ENCODE data around the gene PSD4. TPM values are rescaled to one million over a fixed set of nuclear protein-coding genes. Genes with fewer than 3 reads are reported as not detected.
A peak's percentile ranks its signal among the peaks of the same experiment; 100 is the strongest.

PSD4 gene
- total RNA-seq, 1 experiment from 2014 or later: 12.6 TPM

GRCh38 chr2:113236367-113237159 is 62.8 kb downstream of the PSD4 start (continued):
- no peak for TF ChIP-seq POLR2AphosphoS5 (IDR thresholded peaks at IDR 0.05; ENCODE audit: low read depth, low read length)
- no peak for TF ChIP-seq MAX (IDR thresholded peaks at IDR 0.05)
- no peak for TF ChIP-seq ZNF274 (IDR thresholded peaks at IDR 0.05; ENCODE audit: low read depth, low read length)
- no peak for TF ChIP-seq SRF (IDR thresholded peaks at IDR 0.05; ENCODE audit: low read depth)
- no peak for TF ChIP-seq SIN3A (IDR thresholded peaks at IDR 0.05; ENCODE audit: low read depth)
- no peak for TF ChIP-seq ELF1 (IDR thresholded peaks at IDR 0.05; ENCODE audit: borderline replicate concordance, low read depth)
- no peak for TF ChIP-seq FOSL1 (IDR thresholded peaks at IDR 0.05; ENCODE audit: low read depth)
- TF ChIP-seq ZFX (IDR thresholded peaks at IDR 0.05): no peak
- TF ChIP-seq RAD21 (IDR thresholded peaks at IDR 0.05; ENCODE audit: low read depth): no peak
- no peak for TF ChIP-seq CEBPB (IDR thresholded peaks at IDR 0.05; ENCODE audit: low read depth)
- no peak for TF ChIP-seq CBX3 (IDR thresholded peaks at IDR 0.05; ENCODE audit: low read depth)
- TF ChIP-seq SP1 (IDR thresholded peaks at IDR 0.05; ENCODE audit: low read depth): no peak

GRCh38 chr2:113237604-113238160 is 63.9 kb downstream of the PSD4 start:
- no peak for DNase-seq (ENCODE audit: low read depth, low spot score)

More at GRCh38 chr2:113237604-113238160, 63.9 kb downstream of the PSD4 start:
- POLR2A ChIA-PET: no interaction called here
- Histone ChIP-seq H3K9me3 (ENCODE audit: control insufficient read depth in 1 of 2, insufficient read depth in 1 of 2, low read depth in 1 of 2, low read length in 2 of 2) (no peaks in the 10 kb centered on the region), H4K20me1 (ENCODE audit: insufficient read depth) (no peaks in the 10 kb centered on the region), H3K9me2 (ENCODE audit: insufficient read depth) (no peaks in the 10 kb centered on the region), H3K4me3 (replicated peaks in 1 of 2; ENCODE audit: low read depth in 1 of 2, low read length in 2 of 2) (peak overlapping the region in 1 of 2 experiments; percentile 93; a peak in 2 of 4 replicates), H3K9ac (ENCODE audit: low read length) (peak overlapping the region; percentile 96), H3K27me3 (ENCODE audit: insufficient read depth, low read length) (no peaks in the 10 kb centered on the region), H3K4me2 (ENCODE audit: low read length) (peak overlapping the region; percentile 92), H3K27ac (ENCODE audit: low read depth, low read length) (peak overlapping the region; percentile 95), H2AFZ (ENCODE audit: low read depth, low read length, poor library complexity, severe bottlenecking) (no peak overlapping the region), H3K36me3 (ENCODE audit: control insufficient read depth in 1 of 2, insufficient read depth in 2 of 2, low read length in 2 of 2) (peaks cover 11 to 27% of the 10 kb centered on the region in 2 experiments; a peak in 3 of 4 replicates), H3K79me2 (ENCODE audit: insufficient read depth, low read length) (peaks cover 66% of the 10 kb centered on the region), H3K4me1 (ENCODE audit: control insufficient read depth in 1 of 2, insufficient read depth in 2 of 2, low read length in 2 of 2) (peaks cover 66 to 80% of the 10 kb centered on the region in 2 experiments)
- RAD21 ChIA-PET (ENCODE audit: low non-redundant PET in 1 of 2, low total read pairs in 2 of 2, uncharacterized antibody in 2 of 2, unreplicated experiment in 2 of 2): interaction anchor here in 1 of 2 experiments (0.6 kb wide), 1 partner anchor 8 kb away, joined by 3 read pairs; no protein-coding TSS in a partner anchor
- TSS peak; percentile 27 for BruUV-seq (replicated peaks)
- no peak for ATAC-seq
- CTCF ChIA-PET: interaction anchor here (1.4 to 3.8 kb wide), 2 partner anchors 11 to 34 kb away, joined by 3 to 27 read pairs; no protein-coding TSS in a partner anchor
- intact Hi-C loops (cut with micrococcal nuclease): no loop called here
- TF ChIP-seq EZH2 (IDR thresholded peaks at IDR 0.05): no peak
- no peak for TF ChIP-seq REST (IDR thresholded peaks at IDR 0.05; ENCODE audit: low read depth)
- no peak for TF ChIP-seq CTCF (IDR thresholded peaks at IDR 0.05 in 2 of 3, conservative IDR thresholded peaks at IDR 0.05 in 1 of 3; ENCODE audit: borderline replicate concordance in 1 of 3, insufficient read depth in 1 of 3, low read depth in 2 of 3, low read length in 2 of 3)
- TF ChIP-seq CBX3 (IDR thresholded peaks at IDR 0.05; ENCODE audit: low read depth): no peak
- TF ChIP-seq SRF (IDR thresholded peaks at IDR 0.05; ENCODE audit: low read depth): no peak
- TF ChIP-seq YY1 (IDR thresholded peaks at IDR 0.05; ENCODE audit: extremely low read depth, insufficient replicate concordance, low read depth, low read length): no peak
- no peak for TF ChIP-seq EZH2phosphoT487 (IDR thresholded peaks at IDR 0.05; ENCODE audit: borderline replicate concordance)
- TF ChIP-seq FOSL1 (IDR thresholded peaks at IDR 0.05; ENCODE audit: low read depth): no peak
- TF ChIP-seq POLR2AphosphoS5 (IDR thresholded peaks at IDR 0.05; ENCODE audit: low read depth, low read length): no peak
- TF ChIP-seq ATF3 (IDR thresholded peaks at IDR 0.05): no peak

Measured in HCT116 (cell line).